HK-2 (cell line): Measurements from ENCODE around the gene ZNF287.
A peak's percentile ranks its signal among the peaks of the same experiment; 100 is the strongest.

Source experiments
- DNase-seq: peaks from one replicate; pipeline ENCODE4 v3.0.0-alpha.2; 2018; ENCODE audit not compliant: unreplicated experiment

Gene ZNF287

DNA sequence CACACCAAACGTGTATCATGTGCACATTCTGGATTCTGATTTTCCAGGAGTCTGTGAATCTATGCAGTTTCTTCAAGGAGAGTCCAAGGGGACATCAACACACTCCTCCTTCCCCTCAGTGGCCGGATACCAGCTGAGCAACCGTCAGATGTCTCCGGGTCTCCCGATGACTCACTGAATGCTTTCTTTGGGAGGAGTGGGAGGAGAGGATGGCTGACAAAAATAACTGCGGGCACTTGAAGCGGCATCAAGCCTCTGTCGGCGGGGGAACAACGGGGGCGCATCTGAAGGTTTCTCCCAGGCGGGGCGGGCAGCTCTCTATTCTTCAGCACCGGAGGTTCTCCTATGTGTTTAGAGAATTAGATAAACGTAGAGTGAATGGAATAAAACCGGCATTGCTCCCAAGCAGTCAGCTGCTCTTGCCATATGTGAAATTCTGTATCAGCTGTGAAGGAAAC lies 52.4 kb downstream of the ZNF287 start:
- DNase-seq: peak; percentile 47

DNA sequence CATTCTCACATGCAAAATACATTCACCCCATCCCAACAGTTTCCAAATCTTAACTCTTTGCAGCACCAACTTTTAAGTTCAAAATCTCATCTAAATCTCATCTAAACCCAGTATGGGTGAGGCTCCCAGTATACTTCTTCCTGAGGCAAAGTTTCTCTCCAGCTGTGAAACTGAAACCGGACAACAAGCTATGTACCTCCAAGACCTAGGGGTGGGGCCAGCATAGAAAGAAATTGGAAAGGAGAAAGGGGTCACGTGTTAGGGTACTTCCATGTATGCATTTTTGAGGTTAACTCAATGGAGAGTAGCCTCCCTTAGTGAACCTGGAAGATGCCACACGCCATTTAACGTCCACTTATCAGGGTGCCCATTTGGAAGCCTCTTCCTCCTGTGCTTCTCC lies 53.1 kb downstream of the ZNF287 start:
- no peak for DNase-seq

DNA sequence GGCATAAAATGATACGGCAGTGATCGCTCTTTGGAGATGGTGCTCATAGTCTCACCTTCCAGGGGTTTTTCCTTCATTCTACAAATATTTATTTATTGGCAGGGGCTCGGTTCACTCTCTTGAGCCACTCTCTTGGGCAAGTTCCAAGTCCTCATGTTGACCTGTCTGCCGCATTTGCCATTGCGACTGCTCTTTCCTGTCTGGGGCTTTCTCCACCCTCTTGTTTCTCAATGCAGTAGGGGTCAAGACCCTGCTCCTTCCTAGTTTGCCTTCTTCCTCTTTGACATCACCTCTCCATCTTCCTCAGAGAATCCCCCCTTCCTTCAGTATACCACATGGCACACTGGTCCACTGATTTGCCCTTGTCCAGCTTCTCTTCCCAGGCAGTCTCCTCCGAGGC lies 55.1 kb downstream of the ZNF287 start:
- DNase-seq: no peak

DNA sequence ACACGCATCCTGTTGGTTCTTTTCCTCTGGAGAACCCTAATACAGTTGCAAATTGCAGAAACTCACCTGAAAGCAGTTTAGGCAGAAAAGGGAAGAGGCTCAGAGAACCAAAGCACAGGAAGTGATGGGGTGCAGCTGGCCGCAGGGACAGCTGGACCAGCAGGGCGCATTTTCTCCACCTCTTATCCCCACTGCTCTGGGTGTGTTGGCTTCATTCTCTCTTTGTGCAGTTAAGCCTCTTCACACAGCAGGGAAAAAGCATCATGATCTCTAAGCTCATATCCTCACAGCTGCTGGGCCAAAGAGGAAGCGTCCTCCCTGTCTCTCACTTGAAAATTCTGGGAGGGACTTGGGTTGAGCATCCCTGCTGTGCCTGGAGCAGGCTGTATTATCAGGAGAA lies 57.0 kb downstream of the ZNF287 start:
- DNase-seq: no peak

DNA sequence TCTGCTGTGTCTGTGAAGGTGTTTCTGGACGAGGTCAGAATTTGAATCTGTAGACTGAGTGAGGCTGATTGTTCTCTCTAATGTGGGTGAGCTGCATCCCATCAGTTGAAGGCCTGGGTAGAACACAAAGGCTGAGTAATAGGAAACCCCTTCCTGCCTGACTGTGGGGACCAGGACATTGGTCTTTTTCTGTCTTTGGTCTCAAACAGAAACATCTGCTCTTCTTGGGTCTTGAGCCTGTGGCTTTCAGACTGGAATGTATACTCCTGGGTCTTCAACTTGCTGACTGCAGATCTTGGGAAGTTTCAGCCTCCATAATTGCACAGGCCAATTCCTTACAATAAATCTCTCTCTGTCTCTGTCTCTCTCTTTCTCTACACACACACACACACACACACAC lies 57.4 kb downstream of the ZNF287 start:
- DNase-seq: no peak

DNA sequence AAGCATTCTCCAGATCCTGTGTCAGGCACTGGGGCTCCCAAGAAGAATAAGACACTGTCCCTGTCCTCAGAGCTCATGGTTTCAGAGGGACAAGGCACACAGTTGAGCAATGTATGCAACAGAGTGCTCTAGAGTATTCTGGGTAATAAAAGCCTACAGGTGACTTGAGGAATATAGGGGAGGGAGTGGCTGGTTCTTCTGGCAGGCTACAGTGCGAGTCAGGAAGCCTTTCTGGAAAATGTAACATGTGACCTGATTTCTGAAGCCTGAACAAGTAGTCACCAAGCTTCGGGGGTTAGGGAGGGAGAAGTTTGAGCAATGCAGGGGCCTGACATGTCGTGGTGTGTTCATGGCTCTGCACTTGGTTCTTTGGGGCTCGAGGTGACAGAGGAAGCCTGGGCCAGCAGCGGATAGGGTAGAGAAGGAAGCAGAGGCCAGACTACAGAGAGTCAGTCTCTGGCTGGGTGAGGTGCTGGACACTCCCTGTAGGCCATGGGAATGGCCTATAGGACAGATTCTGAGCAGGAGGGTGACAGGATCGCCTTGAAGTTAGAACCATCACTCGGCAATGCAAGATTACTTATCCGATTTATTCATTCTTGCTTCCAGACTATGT lies 61.0 kb downstream of the ZNF287 start:
- DNase-seq: no peak

DNA sequence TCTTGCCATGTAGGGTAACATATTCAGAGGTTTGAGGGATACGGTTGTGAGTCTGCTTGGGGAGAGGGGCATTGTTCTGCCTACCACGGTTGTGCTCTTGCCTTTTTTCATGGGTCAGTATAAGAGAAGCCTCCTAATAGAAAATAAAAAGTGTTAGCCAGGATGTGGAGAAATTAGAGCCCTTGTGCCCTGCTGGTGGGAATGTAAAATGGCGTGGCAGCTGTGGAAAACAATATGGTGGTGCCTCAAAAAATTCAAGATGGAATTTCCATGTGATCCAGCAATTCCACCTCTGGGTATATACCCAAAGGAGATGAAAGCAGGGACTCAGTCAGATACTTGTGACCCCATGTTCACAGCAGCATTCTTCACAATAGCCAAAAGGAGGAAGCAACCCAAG lies 62.8 kb downstream of the ZNF287 start:
- DNase-seq: no peak

DNA sequence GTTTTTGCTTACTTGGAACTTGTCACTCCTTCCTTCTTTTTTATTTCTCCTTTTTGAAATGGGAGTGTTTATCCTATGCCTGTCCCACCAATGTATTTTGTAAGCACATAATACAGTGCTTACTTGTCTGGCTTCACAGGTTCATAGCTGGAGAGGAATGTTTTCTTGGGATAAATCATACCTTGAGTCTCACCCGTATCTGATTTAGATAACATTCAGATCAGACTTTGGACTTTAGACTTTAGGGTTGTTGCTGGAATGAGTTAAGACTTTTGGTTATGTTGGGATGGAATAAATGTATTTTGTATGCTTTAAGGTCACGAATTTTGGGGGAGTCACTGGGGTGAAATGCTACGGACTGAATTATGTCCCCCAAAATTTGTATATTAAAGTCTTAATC lies 64.0 kb downstream of the ZNF287 start:
- no peak for DNase-seq
